VCaP (cell line): Measurements from ENCODE around the gene ADARB2.

Source experiments
- H3K27ac ChIP-seq: fragments of 450-650 bp; 2 replicates; pipeline ENCODE4 v1.5.1; 2017
- CTCF ChIP-seq: fragments of 450-650 bp; conservative IDR thresholded peaks from 2 replicates; pipeline ENCODE4 v1.5.1; 2017; ENCODE audit warnings: mild to moderate bottlenecking, moderate library complexity

The ADARB2 gene

GRCh38 chr10:1579141-1579491 lies 158.2 kb downstream of the ADARB2 start:
- H3K27ac ChIP-seq: no peak overlapping the region
- no peak for TF ChIP-seq CTCF

GRCh38 chr10:1578392-1579140 lies 158.8 kb downstream of the ADARB2 start:
- TF ChIP-seq CTCF: no peak
- H3K27ac ChIP-seq: peak overlapping the region; percentile 24; the same call in 1 of the 2 replicates

GRCh38 chr10:1577945-1578344 lies 159.4 kb downstream of the ADARB2 start:
- H3K27ac ChIP-seq: peak overlapping the region; percentile 24; the same call in 1 of the 2 replicates
- no peak for TF ChIP-seq CTCF

GRCh38 chr10:1577373-1577770 lies 160.0 kb downstream of the ADARB2 start:
- peak overlapping the region; percentile 24; the same call in 1 of the 2 replicates for H3K27ac ChIP-seq
- no peak for TF ChIP-seq CTCF

- TF ChIP-seq CTCF: no peak
- H3K27ac ChIP-seq: peak overlapping the region; percentile 24; the same call in 1 of the 2 replicates
Observed at GRCh38 chr10:1576467-1577372, 160.6 kb downstream of the ADARB2 start.

- TF ChIP-seq CTCF: no peak
- no peak overlapping the region for H3K27ac ChIP-seq
Observed at GRCh38 chr10:1575481-1576244, 161.7 kb downstream of the ADARB2 start.

- no peak overlapping the region for H3K27ac ChIP-seq
- no peak for TF ChIP-seq CTCF
Observed at GRCh38 chr10:1574719-1575118, 162.6 kb downstream of the ADARB2 start.
